Tibial nerve (tissue), 4 donors: Measurements from ENCODE around the gene SHISA2. TPM values are rescaled to one million over a fixed set of nuclear protein-coding genes. Genes with fewer than 3 reads are reported as not detected.

ENCODE experiments used
- DNase-seq, 2 donors: peaks; one replicate each; pipeline ENCODE4 v3.0.0-alpha.2; 2019; ENCODE audit warnings: low spot score in 2 of 2
- H3K27ac ChIP-seq, 4 donors: fragments of 200-600 bp; sonication (generic) in 3 of 4; one replicate each; pipeline ENCODE4 v1.5.1; 2017 to 2019; ENCODE audit warnings: mild to moderate bottlenecking in 1 of 4
- H3K27me3 ChIP-seq, 2 donors: fragments of 200-600 bp; sonication (generic) in 1 of 2; one replicate each; pipeline versions ENCODE4 v1.5.1 to v1.6.0; 2017 to 2019
- H3K36me3 ChIP-seq, 3 donors: fragments of 200-600 bp; sonication (generic); one replicate each; pipeline ENCODE4 v1.5.1; 2018 to 2019
- H3K4me1 ChIP-seq, 4 donors: fragments of 200-600 bp; sonication (generic) in 3 of 4; one replicate each; pipeline ENCODE4 v1.5.1; 2017 to 2019
- H3K4me3 ChIP-seq, 4 donors: fragments of 200-600 bp; sonication (generic) in 3 of 4; one replicate each; pipeline ENCODE4 v1.5.1; 2017 to 2019; ENCODE audit warnings: mild to moderate bottlenecking in 1 of 4, moderate library complexity in 1 of 4
- H3K9me3 ChIP-seq, 4 donors: fragments of 200-600 bp; sonication (generic) in 3 of 4; one replicate each; pipeline ENCODE4 v1.5.1; 2017 to 2019
- EP300 ChIP-seq, 2 donors: sonication (generic); formaldehyde crosslinking; IDR thresholded peaks; one replicate each; pipeline ENCODE4 v1.6.1; 2017; ENCODE audit warnings: antibody characterized with exemption in 2 of 2, mild to moderate bottlenecking in 1 of 2
- POLR2A ChIP-seq, 2 donors: fragments of 450-650 bp; IDR thresholded peaks; one replicate each; pipeline ENCODE4 v1.6.1; 2017; ENCODE audit warnings: antibody characterized with exemption in 2 of 2, mild to moderate bottlenecking in 2 of 2, moderate library complexity in 2 of 2
- WGBS, 2 donors: methylation state at CpG; one replicate each; pipeline ENCODE4 v1.1.5; 2018; 5-methylcytosine and 5-hydroxymethylcytosine counted together
- total RNA-seq, 4 donors: library from RNA; depleted of rRNA; stranded (reverse); fragments of >200 nt; gene quantifications; one replicate each; pipeline ENCODE4 v1.1.0, GENCODE V29; 2016
- TF ChIP-seq, protein P1 (sequence below), 5 experiments: fragments of 200-600 bp in 3 of 5; fragments of 450-650 bp in 2 of 5; sonication (generic) in 3 of 5; IDR thresholded peaks; one replicate each; pipeline ENCODE4 v1.5.1; 2016 to 2019; ENCODE audit warnings: antibody characterized with exemption in 5 of 5, mild to moderate bottlenecking in 3 of 5, moderate library complexity in 2 of 5

SHISA2 gene
- total RNA-seq, 4 donors from 2014 or later: 2.1 to 7.5 (median 4.6) TPM

GRCh38 chr13:26016189-26016588 lies 35.6 kb downstream of the SHISA2 start:
- Histone ChIP-seq H3K36me3 (no peaks in the 10 kb centered on the region), H3K9me3 (no peaks in the 10 kb centered on the region), H3K27me3 (no peaks in the 10 kb centered on the region), H3K27ac (no peak overlapping the region), H3K4me1 (peaks cover 0 to 10% (median 0%) of the 10 kb centered on the region in 4 donors), H3K4me3 (no peak overlapping the region)
- 83 to 90% methylated on average over 6 of the region's 6 CpGs for WGBS, 2 donors
- DNase-seq: no peak
- TF ChIP-seq POLR2A (IDR thresholded peaks at IDR 0.05) (no peak), EP300 (IDR thresholded peaks at IDR 0.05) (no peak)
- TF ChIP-seq, protein P1, sequence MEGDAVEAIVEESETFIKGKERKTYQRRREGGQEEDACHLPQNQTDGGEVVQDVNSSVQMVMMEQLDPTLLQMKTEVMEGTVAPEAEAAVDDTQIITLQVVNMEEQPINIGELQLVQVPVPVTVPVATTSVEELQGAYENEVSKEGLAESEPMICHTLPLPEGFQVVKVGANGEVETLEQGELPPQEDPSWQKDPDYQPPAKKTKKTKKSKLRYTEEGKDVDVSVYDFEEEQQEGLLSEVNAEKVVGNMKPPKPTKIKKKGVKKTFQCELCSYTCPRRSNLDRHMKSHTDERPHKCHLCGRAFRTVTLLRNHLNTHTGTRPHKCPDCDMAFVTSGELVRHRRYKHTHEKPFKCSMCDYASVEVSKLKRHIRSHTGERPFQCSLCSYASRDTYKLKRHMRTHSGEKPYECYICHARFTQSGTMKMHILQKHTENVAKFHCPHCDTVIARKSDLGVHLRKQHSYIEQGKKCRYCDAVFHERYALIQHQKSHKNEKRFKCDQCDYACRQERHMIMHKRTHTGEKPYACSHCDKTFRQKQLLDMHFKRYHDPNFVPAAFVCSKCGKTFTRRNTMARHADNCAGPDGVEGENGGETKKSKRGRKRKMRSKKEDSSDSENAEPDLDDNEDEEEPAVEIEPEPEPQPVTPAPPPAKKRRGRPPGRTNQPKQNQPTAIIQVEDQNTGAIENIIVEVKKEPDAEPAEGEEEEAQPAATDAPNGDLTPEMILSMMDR (IDR thresholded peaks at IDR 0.05): no peak

- H3K9me3 ChIP-seq: no peaks in the 10 kb centered on the region
- TF ChIP-seq EP300 (IDR thresholded peaks at IDR 0.05) (no peak), POLR2A (IDR thresholded peaks at IDR 0.05) (no peak)
- TF ChIP-seq, protein P1 (IDR thresholded peaks at IDR 0.05): no peak
- peaks cover 0 to 10% (median 0%) of the 10 kb centered on the region in 4 donors for H3K4me1 ChIP-seq
- H3K36me3 ChIP-seq: no peaks in the 10 kb centered on the region
- no peaks in the 10 kb centered on the region for H3K27me3 ChIP-seq
- 60 to 61% methylated on average over 10 of the region's 10 CpGs for WGBS, 2 donors
- H3K4me3 ChIP-seq: no peak overlapping the region
- no peak overlapping the region for H3K27ac ChIP-seq
- DNase-seq: no peak
These were observed 36.3 kb downstream of the SHISA2 start for GRCh38 chr13:26015271-26016125.

DNA sequence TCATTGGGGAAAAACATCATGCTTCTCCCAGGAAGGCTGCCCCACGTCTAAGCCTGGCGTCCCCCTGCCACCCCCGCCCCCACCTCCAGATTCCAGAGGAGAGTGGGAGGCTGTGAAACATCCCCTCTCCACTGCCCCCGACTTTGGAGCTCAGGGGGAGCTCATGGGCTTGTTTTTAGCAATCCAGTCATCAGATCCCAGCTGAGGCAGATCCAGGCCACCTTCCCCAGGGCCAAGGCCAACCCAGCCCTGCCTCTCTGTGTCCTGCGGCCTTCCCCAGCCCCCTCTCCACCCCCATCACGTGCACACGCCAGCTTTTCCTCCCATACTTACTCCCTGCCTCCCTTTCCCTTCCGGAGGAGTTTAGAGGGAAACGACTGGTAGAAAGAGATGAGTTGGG lies 38.8 kb downstream of the SHISA2 start:
- H3K27ac ChIP-seq: no peak overlapping the region
- 52 to 68% methylated on average over 8 to 9 of the region's 9 CpGs for WGBS, 2 donors
- no peaks in the 10 kb centered on the region for H3K27me3 ChIP-seq

DNA sequence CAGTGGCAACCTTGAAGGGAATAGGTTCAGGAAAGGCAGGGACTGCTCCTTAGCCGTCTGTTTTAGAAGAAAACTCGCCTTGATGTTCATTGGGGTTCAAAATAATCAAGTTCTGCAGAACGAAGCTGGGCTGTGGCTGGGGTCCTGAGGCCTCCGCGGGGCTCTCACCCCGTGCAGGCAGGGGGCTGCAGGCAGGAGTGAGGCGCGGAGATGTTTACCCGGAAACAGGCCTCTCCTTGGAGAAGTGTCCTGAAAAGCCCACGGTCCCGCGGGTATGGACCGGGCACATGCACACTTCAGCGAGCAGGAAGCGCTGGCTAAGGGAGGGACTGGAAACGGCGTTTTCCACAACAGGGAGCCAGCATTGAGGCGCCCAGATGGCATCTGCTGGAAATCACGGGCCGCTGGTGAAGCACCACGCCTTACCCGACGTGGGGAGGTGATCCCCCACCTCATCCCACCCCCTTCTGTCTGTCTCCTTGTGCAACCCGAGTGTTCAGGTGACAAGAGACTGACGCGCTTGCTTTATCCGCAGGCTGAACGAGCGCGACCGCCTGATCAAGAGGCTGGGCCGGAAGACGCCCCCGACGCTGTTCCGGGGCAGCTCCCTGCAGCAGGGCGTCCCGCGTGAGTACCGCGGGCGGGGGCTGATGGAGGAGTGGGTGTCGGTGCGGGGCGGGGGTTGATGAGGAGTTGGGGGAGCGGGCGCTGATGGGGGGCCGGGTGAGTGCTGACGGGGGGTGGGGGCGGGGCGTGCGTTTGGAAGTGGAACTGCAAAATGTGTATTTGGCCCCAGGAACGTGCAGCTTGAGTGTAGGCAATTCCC lies 39.6 kb downstream of the SHISA2 start:
- no peaks in the 10 kb centered on the region for H3K27me3 ChIP-seq
- WGBS, 2 donors: 22 to 25% methylated on average over 27 to 46 of the region's 53 CpGs
- no peak overlapping the region for H3K27ac ChIP-seq
- no peaks in the 10 kb centered on the region for H3K9me3 ChIP-seq
- peaks cover 0 to 5% (median 0%) of the 10 kb centered on the region in 4 donors for H3K4me1 ChIP-seq
- TF ChIP-seq EP300 (IDR thresholded peaks at IDR 0.05) (no peak), POLR2A (IDR thresholded peaks at IDR 0.05) (no peak)
- TF ChIP-seq, protein P1 (IDR thresholded peaks at IDR 0.05): no peak
- no peak for DNase-seq
- H3K4me3 ChIP-seq: peak overlapping the region; percentile 16 to 46 (median 33)
- H3K36me3 ChIP-seq: no peaks in the 10 kb centered on the region

More for the DNA sequence above, 38.8 kb downstream of the SHISA2 start:
- TF ChIP-seq EP300 (IDR thresholded peaks at IDR 0.05) (no peak), POLR2A (IDR thresholded peaks at IDR 0.05) (no peak)
- TF ChIP-seq, protein P1 (IDR thresholded peaks at IDR 0.05): no peak
- no peaks in the 10 kb centered on the region for H3K36me3 ChIP-seq
- H3K4me1 ChIP-seq: peaks cover 0 to 10% (median 0%) of the 10 kb centered on the region in 4 donors
- no peak for DNase-seq
- H3K9me3 ChIP-seq: no peaks in the 10 kb centered on the region
- H3K4me3 ChIP-seq: peak overlapping the region in 2 of 4 donors; percentile 38 to 46
